Posterior vena cava (tissue), 2 donors: ENCODE measurements around the gene NKAIN2. TPM values are rescaled to one million over a fixed set of nuclear protein-coding genes. Genes with fewer than 3 reads are reported as not detected.
"Not testable (repeated sequence)": the region's sequence is repeated elsewhere in the genome, so short reads cannot be mapped to it uniquely, and the experiment has no call there.

Experiments used
- DNase-seq: peaks from one replicate; pipeline ENCODE4 v3.0.0-alpha.2; 2020; ENCODE audit warnings: low spot score
- intact Hi-C, 2 donors: fragments of 100-400 bp; cut with DNase I; formaldehyde crosslinking; loops; one replicate each; pipeline versions ENCODE4 v1.14.1 to v1.14.2; 2022 to 2023
- total RNA-seq, 2 donors: library from RNA; stranded (reverse); fragmentation: NEBNext Ultra II Directional; extraction: Animal tissue kit (Norgen Biotek cat#: 25700); gene quantifications; one replicate each; pipeline ENCODE4 v1.2.1, GENCODE V29; 2021
- donor health status: DM: yes; HTN: yes; CAD: no.
- donor health status: DM: yes; HTN: yes; CAD: no.

Gene NKAIN2
- total RNA-seq, 2 donors from 2014 or later = 0.23 to 0.81 TPM

DNA sequence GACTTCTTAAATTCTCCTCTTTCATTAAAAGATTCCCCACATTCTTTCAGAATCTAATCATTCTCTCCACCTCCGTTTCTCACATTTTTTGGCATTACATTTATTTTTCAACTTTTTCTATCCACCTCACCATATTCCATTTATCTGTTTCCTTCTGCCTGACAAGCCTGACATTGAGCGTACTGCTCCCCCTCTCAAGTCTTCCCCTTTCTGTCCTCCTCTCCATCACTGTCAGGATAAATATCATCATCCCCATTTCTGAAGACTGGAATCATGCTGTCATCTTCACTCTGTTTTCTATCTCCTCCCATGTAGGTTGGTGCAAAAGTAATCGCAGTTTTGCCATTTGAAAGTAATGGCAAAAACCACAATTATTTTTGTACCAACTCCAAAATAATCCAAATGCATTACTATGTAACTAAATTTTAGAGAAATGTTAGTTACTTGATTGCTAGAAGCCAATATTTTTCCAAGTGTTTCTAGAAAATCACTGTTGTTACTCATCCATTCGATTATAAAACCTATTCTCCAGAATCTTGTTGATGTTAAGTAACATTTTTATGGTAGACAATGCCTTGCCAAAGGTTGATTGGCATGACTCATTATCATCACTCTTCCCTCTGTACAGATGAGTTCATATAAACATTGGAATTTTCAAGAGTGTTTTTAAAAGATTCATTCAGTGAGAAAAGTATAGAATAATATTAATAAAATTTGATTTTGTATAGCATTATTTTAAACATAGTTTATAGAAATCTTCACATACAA lies 866.2 kb downstream of the NKAIN2 start:
- intact Hi-C loops = no loop called here
- no peak for DNase-seq

DNA sequence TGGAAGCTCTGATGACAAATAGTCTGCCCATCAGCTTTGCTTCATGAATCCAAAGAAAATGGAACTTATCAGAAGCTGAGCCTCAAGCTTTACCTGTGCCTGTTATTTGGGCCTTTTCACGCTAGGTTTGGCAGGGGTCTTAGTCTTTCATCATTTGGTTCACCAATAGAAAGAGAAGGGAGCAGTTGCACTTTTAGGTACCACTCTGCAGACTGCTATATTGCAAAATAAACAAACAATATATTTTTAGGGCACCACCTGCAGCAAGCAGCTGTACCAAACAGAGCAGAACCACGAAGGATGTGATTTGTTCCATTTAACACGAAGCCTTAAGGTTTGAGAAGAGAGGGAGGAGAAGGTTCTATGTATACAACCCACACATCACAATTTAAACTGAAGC lies 867.1 kb downstream of the NKAIN2 start:
- no peak for DNase-seq
- intact Hi-C loops = no loop called here

DNA sequence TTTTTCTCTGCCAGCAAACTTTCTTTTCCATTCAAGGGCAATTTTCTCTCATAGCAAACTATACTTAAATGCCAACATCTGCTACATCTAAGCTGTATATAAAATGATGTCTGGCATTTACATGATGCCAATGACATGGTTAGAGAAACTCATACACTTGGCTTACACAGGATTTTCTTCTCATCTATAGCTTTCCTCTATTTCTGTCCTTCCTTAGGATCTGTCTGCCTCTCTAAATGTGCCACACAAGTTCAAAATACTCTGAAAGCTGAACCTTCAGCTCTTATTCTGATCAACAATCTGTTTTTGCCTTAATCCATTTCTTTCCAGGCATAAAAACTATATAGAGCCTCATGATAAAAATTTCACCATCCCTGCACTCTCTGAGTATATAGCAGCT lies 867.7 kb downstream of the NKAIN2 start:
- DNase-seq = no peak
- intact Hi-C loops = no loop called here

DNA sequence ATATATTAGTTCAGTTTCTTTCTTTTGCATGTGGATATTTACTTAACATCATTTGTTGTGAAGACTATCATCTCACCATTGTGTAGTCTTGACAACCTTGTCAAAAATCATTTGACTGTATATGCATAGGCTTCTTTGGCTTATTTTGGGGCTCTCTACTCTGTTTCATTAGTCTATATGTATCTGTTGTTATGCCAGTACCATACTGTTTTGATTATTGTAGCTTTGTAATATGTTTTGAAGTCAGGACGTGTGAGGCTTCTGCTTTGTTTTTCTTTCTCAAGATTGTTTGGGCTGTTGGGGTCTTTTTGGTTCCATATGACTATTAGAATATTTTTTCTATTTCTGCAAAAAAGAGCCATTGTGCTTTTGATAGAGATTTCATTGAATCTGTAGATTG lies 870.4 kb downstream of the NKAIN2 start:
- intact Hi-C loops = no loop called here
- DNase-seq = no peak

DNA sequence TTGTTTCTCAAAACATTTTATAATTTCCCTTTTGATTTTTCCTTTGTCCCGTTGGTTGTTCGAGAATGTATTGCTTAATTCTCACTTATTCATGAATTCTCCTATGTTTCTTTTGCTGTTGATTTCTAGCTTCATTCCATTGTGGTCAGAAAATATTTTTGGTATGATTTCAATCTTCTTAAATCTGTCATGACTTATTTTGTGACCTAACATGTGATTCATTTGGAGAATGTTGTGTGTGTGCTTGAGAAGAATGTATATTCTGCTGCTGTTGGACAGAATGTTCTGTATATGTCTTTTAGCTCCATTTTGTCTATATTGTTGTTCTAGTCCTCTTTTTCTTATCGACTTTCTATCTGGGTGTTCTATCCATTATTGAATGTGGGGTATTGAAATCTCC lies 872.4 kb downstream of the NKAIN2 start:
- no peak for DNase-seq
- intact Hi-C loops = no loop called here

DNA sequence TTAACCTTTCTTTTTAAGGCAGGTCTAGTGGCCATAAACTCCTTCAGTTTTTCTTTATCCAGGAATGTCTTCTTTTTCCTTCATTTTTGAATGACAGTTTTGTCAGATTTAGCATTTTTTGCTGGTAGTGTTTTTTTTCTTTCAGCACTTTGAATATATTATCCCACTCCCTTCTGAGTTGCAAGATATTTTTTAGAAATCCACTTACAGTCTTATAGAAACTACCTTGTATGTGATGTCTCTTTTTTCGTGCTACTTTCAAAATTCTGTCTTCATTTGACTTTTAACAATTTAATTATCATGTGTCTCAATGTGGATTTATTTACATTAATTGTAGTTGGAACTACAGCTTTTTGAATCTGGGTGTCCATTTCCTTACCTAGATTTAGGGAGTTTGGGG lies 874.2 kb downstream of the NKAIN2 start:
- no peak for DNase-seq
- intact Hi-C loops = no loop called here

DNA sequence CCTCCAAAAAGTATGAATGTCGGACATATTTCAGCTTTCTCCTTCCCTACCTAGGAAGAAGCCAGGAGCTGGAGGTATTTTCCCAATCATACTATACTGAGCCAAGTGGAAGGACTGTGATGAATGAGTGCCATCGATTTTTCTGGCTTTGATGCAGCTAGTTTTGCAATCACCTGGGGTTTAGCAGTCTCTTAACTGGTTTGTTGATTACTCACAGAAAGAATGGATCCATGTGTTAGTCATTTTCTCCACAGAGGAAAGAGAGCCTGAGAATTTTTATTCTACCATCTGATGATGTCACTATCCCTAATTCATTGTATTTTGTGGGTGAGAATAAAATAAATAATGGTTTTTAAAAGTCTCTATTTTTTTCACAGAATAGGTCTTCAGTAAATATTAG lies 875.7 kb downstream of the NKAIN2 start:
- intact Hi-C loops = no loop called here
- no peak for DNase-seq

DNA sequence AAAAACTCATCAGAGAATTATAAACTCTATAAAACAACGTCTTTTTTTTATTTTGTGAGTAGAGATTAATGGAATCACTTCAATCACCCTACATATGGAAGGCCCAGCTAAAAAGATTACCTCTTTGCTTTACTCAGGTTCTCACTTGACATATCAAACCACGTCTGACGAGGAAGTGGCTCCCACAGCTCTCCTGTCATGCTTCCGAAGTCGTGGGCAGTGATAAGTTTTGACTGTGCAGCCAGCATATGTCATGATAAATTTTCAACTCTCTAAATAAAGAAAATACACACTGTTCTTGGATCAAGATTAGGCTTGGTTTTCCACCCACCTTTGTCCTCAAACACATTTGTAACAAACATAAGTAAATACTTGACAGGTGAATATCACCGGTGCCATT lies 879.1 kb downstream of the NKAIN2 start:
- intact Hi-C loops = no loop called here
- no peak for DNase-seq

DNA sequence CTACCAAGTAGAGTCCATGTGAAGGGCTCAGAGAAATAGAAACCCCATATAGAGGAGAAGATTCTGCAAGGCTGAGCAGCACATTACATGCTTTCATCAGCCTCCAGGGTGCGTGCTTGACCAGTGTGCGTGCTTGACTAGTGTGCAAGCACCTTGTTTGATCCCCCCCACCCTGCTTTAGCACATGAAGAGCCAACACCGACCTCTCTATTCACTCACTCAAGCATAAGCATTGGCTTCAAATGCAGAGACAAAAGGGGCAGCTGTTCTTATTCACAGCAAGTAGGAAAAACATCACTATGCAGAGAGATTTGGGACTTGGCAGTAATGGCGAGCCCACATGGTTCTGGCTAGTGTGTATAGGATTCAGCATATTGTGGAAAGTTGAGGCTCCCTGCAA lies 879.8 kb downstream of the NKAIN2 start:
- DNase-seq = no peak
- intact Hi-C loops = no loop called here

DNA sequence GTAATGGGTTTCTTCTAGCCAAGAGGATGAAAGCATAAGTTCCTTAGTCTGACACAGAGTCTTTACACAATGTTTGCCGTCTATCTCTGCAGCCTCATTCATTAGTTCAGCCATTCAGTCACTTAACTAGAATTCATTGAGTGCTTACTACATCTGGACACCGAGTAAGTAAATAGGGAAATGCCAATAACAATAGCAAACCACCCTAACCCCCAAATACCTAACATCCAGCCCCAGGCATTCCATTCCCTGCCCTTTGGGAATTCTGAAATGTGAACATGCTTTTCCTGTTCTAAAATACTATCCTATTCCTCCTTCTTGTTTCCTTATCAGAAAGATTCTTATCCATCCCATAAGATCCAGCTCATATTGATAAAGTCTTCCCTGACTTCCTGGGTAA lies 881.0 kb downstream of the NKAIN2 start:
- intact Hi-C loops = no loop called here
- no peak for DNase-seq

DNA sequence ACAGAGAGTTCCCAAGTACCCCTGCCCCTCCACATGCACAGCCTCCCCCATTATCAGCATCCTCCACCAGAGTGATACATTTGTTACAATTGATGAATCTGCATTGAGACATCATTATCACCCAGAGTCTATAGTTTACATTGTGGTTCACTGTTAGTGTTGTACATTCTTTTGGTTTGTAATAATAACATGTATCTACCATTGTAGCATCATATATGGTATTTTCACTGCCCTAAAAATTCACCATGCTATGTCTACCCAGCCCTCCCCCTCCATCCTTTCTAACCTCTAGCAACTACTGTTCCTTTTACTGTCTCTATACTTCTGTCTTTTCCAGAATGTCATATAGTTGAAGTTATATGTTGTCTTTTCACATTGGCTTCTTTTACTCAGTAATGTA lies 884.7 kb downstream of the NKAIN2 start:
- DNase-seq = no peak
- intact Hi-C loops = no loop called here

DNA sequence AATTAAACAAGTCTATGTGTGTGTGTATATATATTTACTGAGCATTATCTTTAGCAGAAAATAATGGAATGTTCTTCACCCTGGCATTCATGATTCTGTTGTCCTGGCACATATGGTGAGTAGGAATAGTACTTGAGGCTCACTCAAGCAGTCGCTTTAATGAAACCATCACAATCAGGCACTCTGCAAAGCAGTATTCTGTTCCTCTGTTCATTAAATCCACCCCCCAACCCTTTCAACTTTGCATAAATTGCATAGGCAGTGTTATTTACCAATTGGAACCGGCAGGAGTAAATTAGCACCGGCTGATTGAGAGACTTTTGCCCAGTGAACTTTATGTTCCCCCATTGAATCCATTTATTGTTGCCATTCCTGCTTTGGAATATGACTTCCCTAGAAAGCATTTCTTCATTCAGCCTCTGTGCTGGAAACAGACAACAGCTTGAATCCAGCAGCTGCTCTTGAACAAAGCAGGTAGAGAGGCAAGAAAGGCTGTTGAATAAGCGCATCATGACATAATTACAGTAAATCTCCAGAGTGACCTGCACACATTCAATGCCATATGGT lies 890.6 kb downstream of the NKAIN2 start:
- DNase-seq = no peak
- intact Hi-C loops = no loop called here

DNA sequence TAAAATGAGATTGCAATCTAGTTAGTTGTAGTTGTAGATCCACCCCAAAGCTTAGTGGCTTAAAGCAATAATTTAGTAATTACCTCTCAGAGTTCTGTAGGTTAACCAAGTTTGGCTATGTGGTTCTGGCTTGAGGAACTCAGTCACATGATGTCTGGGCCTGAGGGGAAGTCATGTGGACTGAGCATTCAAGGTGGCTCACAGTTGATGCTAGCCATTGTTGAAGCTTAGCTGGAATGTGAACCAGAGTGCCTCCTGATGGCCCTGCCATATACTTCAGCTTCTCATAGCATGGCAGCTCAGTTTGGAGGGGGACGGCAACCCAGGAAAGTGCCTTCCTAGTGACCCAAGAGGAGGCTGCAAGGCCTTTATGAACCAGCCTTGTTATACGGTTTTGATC lies 895.4 kb downstream of the NKAIN2 start:
- intact Hi-C loops = no loop called here
- DNase-seq = no peak

DNA sequence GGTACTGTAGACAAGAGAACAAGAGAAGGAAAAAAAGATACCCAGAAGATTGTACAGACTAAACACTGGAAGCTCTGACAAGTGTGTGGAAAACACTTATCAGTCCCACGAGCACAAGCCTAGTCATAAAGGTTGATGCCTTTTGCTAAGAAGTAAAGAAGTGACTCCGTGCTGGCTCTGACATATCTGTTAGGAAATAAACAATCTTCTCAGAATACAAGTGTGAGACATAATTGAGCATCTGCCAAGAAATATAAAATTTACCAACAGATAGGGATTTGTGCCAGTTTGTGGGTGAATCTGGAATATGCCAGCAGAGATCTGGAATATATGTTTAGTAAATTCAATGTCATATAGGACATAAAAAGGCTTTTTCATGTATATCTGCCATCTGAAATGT lies 899.9 kb downstream of the NKAIN2 start:
- intact Hi-C loops = no loop called here
- DNase-seq = no peak

DNA sequence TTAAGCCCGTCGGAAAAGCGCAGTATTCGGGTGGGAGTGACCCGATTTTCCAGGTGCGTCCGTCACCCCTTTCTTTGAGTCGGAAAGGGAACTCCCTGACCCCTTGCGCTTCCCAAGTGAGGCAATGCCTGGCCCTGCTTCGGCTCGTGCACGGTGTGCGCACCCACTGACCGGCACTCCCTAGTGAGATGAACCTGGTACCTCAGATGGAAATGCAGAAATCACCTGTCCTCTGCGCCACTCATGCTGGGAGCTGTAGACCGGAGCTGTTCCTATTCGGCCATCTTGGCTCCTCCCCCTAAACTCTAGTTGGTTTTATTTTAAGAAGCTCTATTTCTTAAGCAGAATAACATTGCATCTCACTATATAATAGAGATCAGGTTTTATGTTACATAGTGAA lies 908.9 kb downstream of the NKAIN2 start:
- DNase-seq, intact Hi-C loops: not testable (repeated sequence)

DNA sequence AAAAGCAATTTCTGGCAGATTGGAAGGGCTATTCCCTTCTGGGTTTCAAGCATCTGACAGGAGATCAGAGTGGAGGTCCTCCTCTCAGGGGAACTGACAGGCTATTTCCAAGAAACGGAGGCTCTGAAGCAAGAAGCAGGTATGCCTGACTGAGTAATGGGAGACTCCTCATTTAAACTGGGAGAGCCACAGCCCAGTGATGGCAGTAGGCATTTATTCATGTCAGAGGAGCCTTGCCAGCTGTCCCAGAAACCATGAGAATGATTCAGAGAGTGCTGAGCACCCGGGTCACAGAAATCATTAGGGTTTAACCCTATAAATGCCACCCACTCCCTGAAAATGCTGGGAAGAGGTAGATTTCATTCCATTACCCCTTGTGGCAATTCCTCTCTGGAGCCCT lies 911.1 kb downstream of the NKAIN2 start:
- intact Hi-C loops = no loop called here
- DNase-seq = no peak

DNA sequence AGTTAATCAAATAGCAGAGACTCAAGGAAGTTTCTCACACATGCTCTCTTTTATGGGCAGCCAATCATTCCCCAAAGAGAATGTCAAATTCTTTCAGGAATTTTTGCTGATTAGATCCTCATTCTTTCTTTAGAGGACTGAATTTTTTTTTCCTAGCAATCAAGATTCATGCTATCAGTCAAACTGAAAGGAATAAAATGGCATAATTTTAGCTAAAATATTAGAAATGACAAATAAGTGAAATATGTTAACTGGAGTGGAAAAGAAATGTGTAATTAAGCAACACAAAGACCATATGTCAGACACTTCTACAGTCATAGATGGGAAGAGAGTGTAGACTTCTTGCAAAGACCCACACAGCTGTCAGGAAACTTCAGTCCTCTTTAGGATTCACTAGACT lies 916.2 kb downstream of the NKAIN2 start:
- no peak for DNase-seq
- intact Hi-C loops = no loop called here

DNA sequence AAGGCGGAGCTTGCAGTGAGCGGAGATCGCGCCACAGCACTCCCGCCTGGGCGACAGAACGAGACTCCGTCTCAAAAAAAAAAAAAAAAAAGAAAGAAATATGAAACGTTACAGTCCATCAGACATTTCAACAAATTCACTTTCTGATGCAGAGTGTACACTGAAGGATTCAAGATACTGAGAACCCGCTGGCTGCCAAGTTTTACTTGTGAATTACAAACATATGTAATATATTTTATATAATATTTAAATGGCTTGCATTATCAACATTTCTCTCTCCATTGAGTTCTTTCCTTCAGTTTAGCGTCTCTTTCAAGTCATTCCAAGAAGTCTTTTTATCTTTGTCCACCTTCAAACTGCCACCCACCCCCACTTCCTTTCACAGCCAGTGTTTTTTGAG lies 917.7 kb downstream of the NKAIN2 start:
- intact Hi-C loops = no loop called here
- no peak for DNase-seq

DNA sequence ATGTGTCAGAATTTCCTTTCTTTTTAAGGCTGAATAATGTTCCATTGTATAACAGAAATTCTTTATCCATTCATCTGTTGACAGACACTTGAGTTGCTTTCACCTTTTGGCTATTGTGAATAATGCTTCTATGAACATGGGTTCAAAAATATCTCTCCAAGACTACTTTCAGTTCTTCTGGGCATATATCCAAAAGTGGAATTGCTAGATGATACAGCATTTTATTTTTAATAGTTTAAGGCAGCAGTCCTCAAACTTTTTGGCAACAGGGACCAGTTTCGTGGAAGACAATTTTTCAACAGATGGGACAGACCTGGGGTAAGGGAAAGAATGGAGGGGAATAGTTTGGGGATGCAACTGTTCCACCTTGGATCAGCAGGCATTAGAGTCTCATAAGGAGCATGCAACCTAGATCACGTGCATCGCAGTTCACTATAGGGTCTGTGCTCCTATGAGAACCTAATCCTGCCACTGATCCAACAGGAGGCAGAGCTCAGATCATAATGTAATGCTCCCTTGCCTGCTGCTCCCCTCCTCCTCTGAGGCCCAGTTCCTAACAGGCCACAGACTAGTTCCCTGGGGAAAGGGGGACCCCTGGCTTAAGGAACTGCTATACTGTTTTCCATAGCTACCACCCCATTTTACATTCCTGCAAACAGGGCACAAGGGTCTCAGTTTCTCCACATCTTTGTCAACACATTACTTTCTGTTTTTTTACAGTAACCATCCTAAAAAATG lies 918.6 kb downstream of the NKAIN2 start:
- intact Hi-C loops = no loop called here

DNA sequence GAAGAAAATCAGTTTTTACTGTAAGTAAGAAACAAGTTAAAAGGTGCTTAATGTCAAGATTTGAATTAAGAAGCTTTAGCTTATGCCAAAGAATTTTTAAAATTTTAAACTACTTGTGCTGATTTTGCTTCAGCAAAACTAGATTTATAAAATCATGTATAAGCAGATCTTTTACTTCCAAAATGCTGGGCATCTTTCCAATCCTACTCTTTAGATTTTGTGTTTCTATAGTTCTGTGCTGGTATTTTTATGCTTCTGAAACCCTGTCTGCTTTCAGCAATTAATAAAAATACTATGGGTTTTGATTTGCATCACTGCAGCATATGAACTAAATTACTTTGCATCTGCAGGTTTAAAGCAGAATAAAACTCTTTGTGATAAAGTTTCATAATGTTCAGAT lies 920.0 kb downstream of the NKAIN2 start:
- intact Hi-C loops = no loop called here
- DNase-seq = no peak

More for the DNA sequence above, 918.6 kb downstream of the NKAIN2 start:
- no peak for DNase-seq

DNA sequence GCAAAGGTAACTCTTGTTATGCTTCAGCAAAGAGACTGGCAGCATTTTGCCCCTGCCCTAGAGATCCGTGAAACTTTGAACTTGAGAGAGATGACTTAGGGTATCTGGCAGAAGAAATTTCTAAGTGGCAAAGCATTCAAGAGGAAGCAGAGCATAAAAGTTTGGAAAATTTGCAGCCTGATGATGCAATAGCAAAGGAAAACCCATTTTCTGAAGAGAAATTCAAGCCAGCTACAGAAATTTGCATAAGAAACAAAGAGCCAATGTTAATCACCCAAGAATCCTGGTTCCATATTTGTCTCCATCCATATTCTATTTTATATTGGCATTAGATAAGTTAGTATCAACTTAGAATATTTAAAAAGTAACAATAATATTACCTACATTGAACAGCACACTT lies 934.1 kb downstream of the NKAIN2 start:
- intact Hi-C loops, DNase-seq: not testable (repeated sequence)
